A673 (cell line): Measurements from ENCODE around the gene IP6K1.

ENCODE experiments used
- EZH2 ChIP-seq: fragments of 200-600 bp; sonication (generic); IDR thresholded peaks from 2 replicates; pipeline ENCODE4 v1.6.1; 2017; ENCODE audit warnings: borderline replicate concordance, low read depth, mild to moderate bottlenecking, mixed read lengths, antibody characterized with exemption, low read length; ENCODE audit not compliant: poor library complexity, severe bottlenecking
- TF ChIP-seq, protein P1 (sequence below): fragments of 300-800, 200-600 bp; sonication (generic); conservative IDR thresholded peaks from 2 replicates; pipeline ENCODE4 v1.5.1; 2017; ENCODE audit warnings: low read depth, mild to moderate bottlenecking, antibody characterized with exemption, low read length, moderate library complexity, mixed read lengths

GRCh38 chr3:49799105-49799504 is 12.8 kb upstream of the IP6K1 start:
- no peak for TF ChIP-seq EZH2
- TF ChIP-seq, protein P1, sequence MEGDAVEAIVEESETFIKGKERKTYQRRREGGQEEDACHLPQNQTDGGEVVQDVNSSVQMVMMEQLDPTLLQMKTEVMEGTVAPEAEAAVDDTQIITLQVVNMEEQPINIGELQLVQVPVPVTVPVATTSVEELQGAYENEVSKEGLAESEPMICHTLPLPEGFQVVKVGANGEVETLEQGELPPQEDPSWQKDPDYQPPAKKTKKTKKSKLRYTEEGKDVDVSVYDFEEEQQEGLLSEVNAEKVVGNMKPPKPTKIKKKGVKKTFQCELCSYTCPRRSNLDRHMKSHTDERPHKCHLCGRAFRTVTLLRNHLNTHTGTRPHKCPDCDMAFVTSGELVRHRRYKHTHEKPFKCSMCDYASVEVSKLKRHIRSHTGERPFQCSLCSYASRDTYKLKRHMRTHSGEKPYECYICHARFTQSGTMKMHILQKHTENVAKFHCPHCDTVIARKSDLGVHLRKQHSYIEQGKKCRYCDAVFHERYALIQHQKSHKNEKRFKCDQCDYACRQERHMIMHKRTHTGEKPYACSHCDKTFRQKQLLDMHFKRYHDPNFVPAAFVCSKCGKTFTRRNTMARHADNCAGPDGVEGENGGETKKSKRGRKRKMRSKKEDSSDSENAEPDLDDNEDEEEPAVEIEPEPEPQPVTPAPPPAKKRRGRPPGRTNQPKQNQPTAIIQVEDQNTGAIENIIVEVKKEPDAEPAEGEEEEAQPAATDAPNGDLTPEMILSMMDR = no peak
